NT2/D1 (cell line): ENCODE data around the gene RXFP2.

Experiments used
- DNase-seq: peaks from one replicate; pipeline ENCODE4 v3.0.0-alpha.2; 2011; ENCODE audit warnings: low read depth, low spot score
- H3K27me3 ChIP-seq: 2 replicates; pipeline ENCODE4 v1.6.0; 2011; ENCODE audit warnings: mild to moderate bottlenecking; ENCODE audit not compliant: insufficient read length, insufficient read depth
- H3K36me3 ChIP-seq: 2 replicates; pipeline ENCODE4 v1.6.1; 2011; ENCODE audit warnings: mild to moderate bottlenecking, low read length, mixed read lengths; ENCODE audit not compliant: insufficient read depth, insufficient read length
- H3K4me1 ChIP-seq: 2 replicates; pipeline ENCODE4 v1.5.1; 2011; ENCODE audit not compliant: insufficient read depth, insufficient read length
- H3K4me3 ChIP-seq: 2 replicates; pipeline ENCODE4 v1.5.1; 2011; ENCODE audit warnings: low read depth; ENCODE audit not compliant: insufficient read length
- H3K9ac ChIP-seq: 2 replicates; pipeline ENCODE4 v1.6.0; 2011; ENCODE audit warnings: low read depth; ENCODE audit not compliant: insufficient read length
- H3K9me3 ChIP-seq: 2 replicates; pipeline ENCODE4 v1.5.1; 2011; ENCODE audit warnings: mild to moderate bottlenecking, low read length; ENCODE audit not compliant: insufficient read depth
- SUZ12 ChIP-seq: IDR thresholded peaks from 2 replicates; pipeline ENCODE4 v1.6.1; 2011; ENCODE audit not compliant: insufficient read length, insufficient read depth; ENCODE audit errors: extremely low read depth
- YY1 ChIP-seq: IDR thresholded peaks from 2 replicates; pipeline ENCODE4 v1.6.1; 2011; ENCODE audit not compliant: insufficient read length, insufficient read depth
- ZNF274 ChIP-seq: IDR thresholded peaks from 2 replicates; pipeline ENCODE4 v1.6.1; 2011; ENCODE audit warnings: mild to moderate bottlenecking, low read depth, low read length

RXFP2 gene

GRCh38 chr13:31849206-31849605 is 109.9 kb downstream of the RXFP2 start:
- Histone ChIP-seq H3K9ac (no peak overlapping the region), H3K36me3 (no peaks in the 10 kb centered on the region), H3K4me3 (no peak overlapping the region), H3K4me1 (no peaks in the 10 kb centered on the region), H3K9me3 (no peaks in the 10 kb centered on the region), H3K27me3 (peaks cover 40% of the 10 kb centered on the region)
- no peak for DNase-seq
- TF ChIP-seq SUZ12 = no peak
- TF ChIP-seq YY1 = no peak
- no peak for TF ChIP-seq ZNF274

GRCh38 chr13:31850041-31850555 is 110.8 kb downstream of the RXFP2 start:
- Histone ChIP-seq H3K9me3 (no peaks in the 10 kb centered on the region), H3K4me1 (no peaks in the 10 kb centered on the region), H3K9ac (no peak overlapping the region), H3K27me3 (peaks cover 31% of the 10 kb centered on the region), H3K36me3 (no peaks in the 10 kb centered on the region), H3K4me3 (no peak overlapping the region)
- DNase-seq = no peak
- TF ChIP-seq SUZ12 = no peak
- no peak for TF ChIP-seq YY1
- TF ChIP-seq ZNF274 = no peak

DNA sequence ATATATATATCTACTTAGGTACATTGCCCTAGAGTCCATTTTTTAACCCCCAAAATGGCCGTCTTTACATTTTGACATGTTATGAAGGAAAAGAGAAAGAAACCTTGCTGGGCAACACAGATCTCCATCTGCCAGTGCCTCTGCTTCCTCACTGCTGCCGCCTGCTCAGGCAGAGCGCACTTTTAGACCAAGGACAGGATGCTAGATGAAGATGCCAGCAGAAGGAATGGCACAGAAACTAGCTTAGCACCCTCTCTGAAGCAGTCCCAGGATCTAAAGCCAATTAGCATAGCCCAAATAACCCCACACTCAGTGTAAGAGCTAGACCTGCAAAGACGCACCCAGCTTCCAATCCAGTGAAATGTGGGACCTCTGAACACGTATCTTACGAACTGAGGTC is 111.9 kb downstream of the RXFP2 start:
- no peaks in the 10 kb centered on the region for H3K9me3 ChIP-seq
- no peaks in the 10 kb centered on the region for H3K4me1 ChIP-seq
- H3K36me3 ChIP-seq = no peaks in the 10 kb centered on the region
- H3K4me3 ChIP-seq = no peak overlapping the region
- peaks cover 20% of the 10 kb centered on the region for H3K27me3 ChIP-seq
- H3K9ac ChIP-seq = no peak overlapping the region
- TF ChIP-seq ZNF274 = no peak
- no peak for TF ChIP-seq SUZ12
- TF ChIP-seq YY1 = no peak
- no peak for DNase-seq
